IMR-90 (cell line): ENCODE results near the gene SLC2A8. TPM values are rescaled to one million over a fixed set of nuclear protein-coding genes. Genes with fewer than 3 reads are reported as not detected.

Experiments
- ATAC-seq: fragments of 200-7000 bp; cut with Tn5 transposase; 2 replicates; pipeline ENCODE4 v1.9.1; 2020; ENCODE audit warnings: low read depth, mild to moderate bottlenecking, moderate library complexity
- BruUV-seq: library from RNA; stranded (reverse); fragments of 400-500 nt; replicated peaks from 2 replicates; lab custom pipeline; 2021; lab: Mats Ljungman, UMichigan
- CTCF ChIA-PET: fragments of 300-600 bp; formaldehyde crosslinking; extraction: SDS; loops from one replicate; lab custom pipeline; 2021; ENCODE audit warnings: antibody characterized with exemption; lab: Yijun Ruan, JAX
- POLR2A ChIA-PET: fragments of 300-600 bp; sonication (Branson Sonifier 250); formaldehyde crosslinking; loops from one replicate; lab custom pipeline; 2022; ENCODE audit warnings: antibody characterized with exemption; ENCODE audit not compliant: unreplicated experiment; lab: Charles Lee
- DNase-seq: peaks from one replicate; pipeline ENCODE4 v3.0.0; 2013
- H2AFZ ChIP-seq: replicated peaks from 2 replicates; pipeline ENCODE3; 2013; ENCODE audit warnings: low read length, mild to moderate bottlenecking; ENCODE audit not compliant: poor library complexity
- H2AK5ac ChIP-seq: 2 replicates; pipeline ENCODE4 v1.6.1; 2013; ENCODE audit warnings: low read depth, low read length, inconsistent platforms
- H2AK9ac ChIP-seq: replicated peaks from 2 replicates; pipeline ENCODE3; 2013; ENCODE audit warnings: mild to moderate bottlenecking, low read depth, low read length, moderate library complexity; ENCODE audit not compliant: poor library complexity
- H2BK120ac ChIP-seq: 2 replicates; pipeline ENCODE4 v1.6.1; 2013; ENCODE audit warnings: low read depth, low read length, inconsistent platforms
- H2BK15ac ChIP-seq: 3 replicates; pipeline ENCODE4 v1.6.1; 2013; ENCODE audit warnings: low read depth, low read length, inconsistent platforms
- H2BK20ac ChIP-seq: 2 replicates; pipeline ENCODE4 v1.6.1; 2013; ENCODE audit warnings: low read depth, mild to moderate bottlenecking, inconsistent platforms, low read length, moderate library complexity
- H2BK5ac ChIP-seq: 2 replicates; pipeline ENCODE4 v1.6.1; 2013; ENCODE audit warnings: mild to moderate bottlenecking, low read depth, low read length, inconsistent platforms; ENCODE audit not compliant: poor library complexity, severe bottlenecking
- H3K14ac ChIP-seq: replicated peaks from 2 replicates; pipeline ENCODE4 v1.6.1; 2013; ENCODE audit warnings: low read depth, low read length, inconsistent platforms
- H3K18ac ChIP-seq: 2 replicates; pipeline ENCODE4 v1.6.1; 2013; ENCODE audit warnings: low read depth, low read length, control low read depth
- H3K23ac ChIP-seq: 2 replicates; pipeline ENCODE4 v1.6.1; 2013; ENCODE audit warnings: low read depth, low read length, inconsistent platforms
- H3K27ac ChIP-seq: 2 replicates; pipeline ENCODE4 v1.5.1; 2013; ENCODE audit warnings: mild to moderate bottlenecking, control low read depth, low read length; ENCODE audit not compliant: insufficient read depth
- H3K27me3 ChIP-seq: 2 replicates; pipeline ENCODE4 v1.6.1; 2013; ENCODE audit warnings: low read length; ENCODE audit not compliant: control insufficient read depth, insufficient read depth
- H3K36me3 ChIP-seq: 2 replicates; pipeline ENCODE4 v1.6.1; 2013; ENCODE audit warnings: low read length, mixed read lengths; ENCODE audit not compliant: control insufficient read depth, insufficient read depth
- H3K4ac ChIP-seq: 2 replicates; pipeline ENCODE4 v1.6.1; 2013; ENCODE audit warnings: low read depth, low read length, inconsistent platforms
- H3K4me1 ChIP-seq: 2 replicates; pipeline ENCODE4 v1.6.1; 2013; ENCODE audit warnings: low read length, mixed read lengths; ENCODE audit not compliant: control insufficient read depth, insufficient read depth
- H3K4me2 ChIP-seq: 2 replicates; pipeline ENCODE4 v1.6.1; 2013; ENCODE audit warnings: low read depth, mild to moderate bottlenecking, control low read depth, low read length, moderate library complexity
- H3K4me3 ChIP-seq: 2 replicates; pipeline ENCODE4 v1.5.1; 2013; ENCODE audit warnings: low read depth, mild to moderate bottlenecking, control low read depth, low read length, moderate library complexity; ENCODE audit not compliant: insufficient read depth
- H3K56ac ChIP-seq: 2 replicates; pipeline ENCODE4 v1.6.1; 2013; ENCODE audit warnings: low read length, inconsistent platforms; ENCODE audit not compliant: insufficient read depth; ENCODE audit errors: extremely low read depth
- H3K79me1 ChIP-seq, 2 experiments: 2 replicates each; pipeline ENCODE4 v1.6.1; 2013; ENCODE audit warnings: low read length in 2 of 2, inconsistent platforms in 1 of 2, low read depth in 1 of 2
- H3K9ac ChIP-seq: 2 replicates; pipeline ENCODE4 v1.6.1; 2013; ENCODE audit warnings: low read depth, low read length, control low read depth
- H3K9me1 ChIP-seq: 2 replicates; pipeline ENCODE4 v1.6.1; 2013; ENCODE audit warnings: low read length, inconsistent platforms; ENCODE audit not compliant: insufficient read depth
- H3K9me3 ChIP-seq: 2 replicates; pipeline ENCODE4 v1.6.1; 2013; ENCODE audit warnings: low read length; ENCODE audit not compliant: control insufficient read depth, insufficient read depth
- H4K20me1 ChIP-seq: 2 replicates; pipeline ENCODE4 v1.6.1; 2013; ENCODE audit warnings: low read length, inconsistent platforms; ENCODE audit not compliant: insufficient read depth
- H4K5ac ChIP-seq: 2 replicates; pipeline ENCODE4 v1.6.1; 2013; ENCODE audit warnings: mild to moderate bottlenecking, low read depth, low read length, control low read depth
- H4K8ac ChIP-seq, 2 experiments: 2 replicates each; pipeline ENCODE4 v1.6.1; 2013; ENCODE audit warnings: low read depth in 2 of 2, low read length in 2 of 2, control low read depth in 1 of 2, inconsistent platforms in 1 of 2
- H4K91ac ChIP-seq: 2 replicates; pipeline ENCODE4 v1.6.1; 2013; ENCODE audit warnings: low read depth, low read length, inconsistent platforms; ENCODE audit not compliant: insufficient read depth
- CEBPB ChIP-seq: IDR thresholded peaks from 2 replicates; pipeline ENCODE4 v1.6.1; 2012; ENCODE audit warnings: low read depth, low read length, improper control_type of control experiment
- CHD1 ChIP-seq: IDR thresholded peaks from 2 replicates; pipeline ENCODE4 v1.6.1; 2012; ENCODE audit warnings: low read depth, low read length, improper control_type of control experiment
- ELK1 ChIP-seq: fragments of 150-350 bp; IDR thresholded peaks from 2 replicates; pipeline ENCODE4 v1.6.1; 2016; ENCODE audit warnings: low read depth, mild to moderate bottlenecking, low read length, moderate library complexity, borderline replicate concordance
- FOS ChIP-seq: fragments of 150-350 bp; IDR thresholded peaks from 2 replicates; pipeline ENCODE4 v1.6.1; 2016; ENCODE audit warnings: low read depth, low read length
- MAFK ChIP-seq: IDR thresholded peaks from 2 replicates; pipeline ENCODE4 v1.6.1; 2012; ENCODE audit warnings: low read depth, low read length, improper control_type of control experiment
- MXI1 ChIP-seq: IDR thresholded peaks from 2 replicates; pipeline ENCODE4 v1.6.1; 2012; ENCODE audit warnings: low read depth, mild to moderate bottlenecking, low read length, moderate library complexity, borderline replicate concordance
- NFE2L2 ChIP-seq: fragments of 150-350 bp; IDR thresholded peaks from 2 replicates; pipeline ENCODE4 v1.6.1; 2016; ENCODE audit warnings: low read depth, mild to moderate bottlenecking, low read length
- RCOR1 ChIP-seq: IDR thresholded peaks from 2 replicates; pipeline ENCODE4 v1.6.1; 2012; ENCODE audit warnings: mild to moderate bottlenecking, low read length, improper control_type of control experiment; ENCODE audit not compliant: insufficient replicate concordance
- RFX5 ChIP-seq: IDR thresholded peaks from 2 replicates; pipeline ENCODE4 v1.8.0; 2012; ENCODE audit warnings: low read depth, mild to moderate bottlenecking, low read length, moderate library complexity
- SMC3 ChIP-seq: fragments of 150-350 bp; IDR thresholded peaks from 2 replicates; pipeline ENCODE4 v1.6.1; 2016; ENCODE audit warnings: low read depth, mild to moderate bottlenecking, antibody characterized with exemption, low read length, moderate library complexity
- WGBS, 2 experiments: methylation state at CpG; one replicate each; pipeline versions ENCODE4 v1.1.5 to v1.1.7; 2013; ENCODE audit warnings: missing lambda C conversion rate in 2 of 2; ENCODE audit not compliant: insufficient read length in 1 of 2; ENCODE audit errors: extremely low coverage in 2 of 2; 5-methylcytosine and 5-hydroxymethylcytosine counted together
- dilution Hi-C: fragments of 300-500 bp; cut with HindIII; formaldehyde crosslinking; loops from one replicate; pipeline ENCODE4 v1.14.3; 2018; ENCODE audit warnings: low sequenced_read_pairs; ENCODE audit not compliant: unreplicated experiment
- in situ Hi-C: fragments of 300-500 bp; cut with MboI; formaldehyde crosslinking; loops from 3 replicates; pipeline ENCODE4 v1.14.3; 2019; ENCODE audit warnings: low sequenced_read_pairs, inconsistent platforms, mixed read lengths
- intact Hi-C: fragments of 100-400 bp; cut with micrococcal nuclease; formaldehyde crosslinking; loops from 2 replicates; pipeline ENCODE4 v1.10.0; 2022
- polyA plus RNA-seq, 3 experiments: library from polyadenylated mRNA; depleted of rRNA; stranded (reverse); fragments of >200 nt; gene quantifications; 2 replicates each; pipeline ENCODE4 v1.2.3, GENCODE V29; 2012; ENCODE audit warnings: low replicate concordance in 1 of 3
- total RNA-seq: library from RNA; depleted of rRNA; stranded (reverse); fragments of >200 nt; gene quantifications from 2 replicates; pipeline ENCODE4 v1.2.3, GENCODE V29; 2012

Gene SLC2A8
- total and polyA plus RNA-seq, 2 of the 4 experiments (the other 2 are of a cell fraction): 9.0 to 12.0 TPM

- H3K9me3 ChIP-seq: peaks cover 6% of the 10 kb centered on the region; the same call in 1 of the 2 replicates
- no peak overlapping the region for H2BK15ac ChIP-seq
- no CpG with 5 or more reads among the region's 2 CpGs for WGBS, 2 experiments
- DNase-seq (no peak), ATAC-seq (no peak)
- CTCF ChIA-PET: no interaction called here
- no peaks in the 10 kb centered on the region for H4K20me1 ChIP-seq
- intact Hi-C loops (no loop called here), in situ Hi-C loops (loop anchor here (25.0 kb wide), 1 partner anchor 445 kb away; no protein-coding TSS in a partner anchor), dilution Hi-C loops (no loop called here)
- H3K56ac ChIP-seq: no peak overlapping the region
- no peak overlapping the region for H3K18ac ChIP-seq
- no peak overlapping the region for H3K14ac ChIP-seq
- H3K4ac ChIP-seq: no peak overlapping the region
- H2AK9ac ChIP-seq: no peak overlapping the region
- POLR2A ChIA-PET: no interaction called here
- peaks cover 28% of the 10 kb centered on the region for H3K27me3 ChIP-seq
- H3K36me3 ChIP-seq: no peaks in the 10 kb centered on the region
- H4K8ac ChIP-seq: no peak overlapping the region
- no peak overlapping the region for H3K4me3 ChIP-seq
- H2BK20ac ChIP-seq: no peak overlapping the region
- no peaks in the 10 kb centered on the region for H3K9me1 ChIP-seq
- H2AK5ac ChIP-seq: no peak overlapping the region
- no peaks in the 10 kb centered on the region for H3K79me1 ChIP-seq
- H3K9ac ChIP-seq: no peak overlapping the region
- BruUV-seq: no TSS peak
- H3K27ac ChIP-seq: no peak overlapping the region
- H2BK120ac ChIP-seq: no peak overlapping the region
- no peak overlapping the region for H4K91ac ChIP-seq
- no peak overlapping the region for H4K5ac ChIP-seq
- no peak overlapping the region for H2AFZ ChIP-seq
- TF ChIP-seq CHD1: no peak
- no peak for TF ChIP-seq FOS
- no peak for TF ChIP-seq SMC3
- no peak for TF ChIP-seq RFX5
- TF ChIP-seq RCOR1: no peak
- TF ChIP-seq NFE2L2: no peak
- TF ChIP-seq ELK1: no peak
- TF ChIP-seq CEBPB: no peak
- no peak for TF ChIP-seq MAFK
- no peak for TF ChIP-seq MXI1
- no peak overlapping the region for H3K4me2 ChIP-seq
- no peaks in the 10 kb centered on the region for H3K4me1 ChIP-seq
- H2BK5ac ChIP-seq: no peak overlapping the region
- no peak overlapping the region for H3K23ac ChIP-seq
These were observed 14.4 kb upstream of the SLC2A8 start for GRCh38 chr9:127382541-127382940.
